ENCODE measurements around the gene ADAM8. TPM values are rescaled to one million over a fixed set of nuclear protein-coding genes. Genes with fewer than 3 reads are reported as not detected.

Gene ADAM8
- total RNA-seq, 1 donor from 2014 or later = 123 TPM

DNA sequence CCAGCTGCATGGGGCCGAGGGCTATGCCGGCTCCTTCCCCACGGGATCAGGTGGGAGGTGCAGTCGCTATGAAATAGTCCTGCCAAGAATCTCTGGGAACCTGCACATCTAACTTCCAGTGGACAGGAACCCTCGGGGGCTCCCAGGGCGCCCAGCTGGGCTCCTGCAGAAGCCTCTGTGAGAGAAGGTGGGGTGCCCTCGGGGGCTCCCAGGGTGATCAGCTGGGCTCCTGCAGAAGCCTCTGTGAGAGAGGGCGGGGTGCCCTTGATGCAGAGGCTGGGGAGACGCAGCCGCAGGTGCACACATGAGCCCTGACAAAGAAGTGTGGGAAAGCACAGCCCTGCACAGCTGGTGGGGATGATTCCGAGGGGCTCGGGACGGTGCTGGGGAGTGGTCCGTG, 33.1 kb downstream of the ADAM8 start:
- Histone ChIP-seq H3K36me3 (ENCODE audit: control insufficient read depth, insufficient read depth, low read length) (no peaks in the 10 kb centered on the region), H3K27me3 (ENCODE audit: control insufficient read depth, insufficient read depth, low read length) (peaks cover 71% of the 10 kb centered on the region), H3K4me3 (ENCODE audit: low read depth, low read length) (no peak overlapping the region)
- no peak for DNase-seq (ENCODE audit: low read depth)
- TF ChIP-seq, protein P1, sequence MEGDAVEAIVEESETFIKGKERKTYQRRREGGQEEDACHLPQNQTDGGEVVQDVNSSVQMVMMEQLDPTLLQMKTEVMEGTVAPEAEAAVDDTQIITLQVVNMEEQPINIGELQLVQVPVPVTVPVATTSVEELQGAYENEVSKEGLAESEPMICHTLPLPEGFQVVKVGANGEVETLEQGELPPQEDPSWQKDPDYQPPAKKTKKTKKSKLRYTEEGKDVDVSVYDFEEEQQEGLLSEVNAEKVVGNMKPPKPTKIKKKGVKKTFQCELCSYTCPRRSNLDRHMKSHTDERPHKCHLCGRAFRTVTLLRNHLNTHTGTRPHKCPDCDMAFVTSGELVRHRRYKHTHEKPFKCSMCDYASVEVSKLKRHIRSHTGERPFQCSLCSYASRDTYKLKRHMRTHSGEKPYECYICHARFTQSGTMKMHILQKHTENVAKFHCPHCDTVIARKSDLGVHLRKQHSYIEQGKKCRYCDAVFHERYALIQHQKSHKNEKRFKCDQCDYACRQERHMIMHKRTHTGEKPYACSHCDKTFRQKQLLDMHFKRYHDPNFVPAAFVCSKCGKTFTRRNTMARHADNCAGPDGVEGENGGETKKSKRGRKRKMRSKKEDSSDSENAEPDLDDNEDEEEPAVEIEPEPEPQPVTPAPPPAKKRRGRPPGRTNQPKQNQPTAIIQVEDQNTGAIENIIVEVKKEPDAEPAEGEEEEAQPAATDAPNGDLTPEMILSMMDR (IDR thresholded peaks at IDR 0.05; ENCODE audit: insufficient read depth, low read length, poor library complexity, severe bottlenecking) = no peak

DNA sequence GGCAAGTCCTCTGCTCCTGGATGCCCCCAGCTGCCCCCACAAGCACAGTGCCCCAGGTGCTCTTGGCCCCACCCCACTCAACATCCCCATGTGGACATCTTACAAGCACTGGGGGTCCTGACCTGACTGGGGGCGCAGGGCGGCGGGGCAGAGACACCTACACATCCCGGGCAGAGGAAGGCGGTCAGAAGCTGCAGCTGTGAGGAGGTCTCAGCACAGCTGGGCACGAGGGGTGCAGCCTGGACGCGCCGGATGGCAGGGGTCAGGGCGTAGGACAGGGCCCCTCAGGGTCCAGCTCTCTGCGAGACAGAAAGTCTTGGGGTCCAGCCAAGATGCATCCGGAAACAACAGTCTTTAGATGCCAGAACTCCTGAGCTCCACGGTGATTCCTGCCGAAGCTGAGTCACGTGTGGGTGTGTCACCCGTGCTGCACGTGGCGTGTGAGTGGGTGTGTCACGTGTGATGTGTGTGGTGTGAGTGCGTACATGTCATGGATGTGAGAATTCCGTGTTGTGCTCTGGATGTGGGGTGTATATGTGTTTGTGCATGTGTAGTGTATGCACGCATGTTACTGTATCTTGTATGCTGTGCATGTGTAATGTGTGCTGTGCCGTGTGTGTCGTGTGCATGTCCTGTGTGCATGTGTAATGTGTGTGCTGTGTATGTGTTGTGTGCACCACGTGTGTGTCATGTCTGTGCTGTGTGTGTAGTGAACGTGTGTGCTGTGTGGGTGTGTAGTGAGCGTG, 33.9 kb downstream of the ADAM8 start:
- H3K4me3 ChIP-seq (ENCODE audit: low read depth, low read length) = no peak overlapping the region
- H3K27me3 ChIP-seq (ENCODE audit: control insufficient read depth, insufficient read depth, low read length) = peaks cover 72% of the 10 kb centered on the region
- TF ChIP-seq, protein P1 (IDR thresholded peaks at IDR 0.05; ENCODE audit: insufficient read depth, low read length, poor library complexity, severe bottlenecking) = no peak
- H3K36me3 ChIP-seq (ENCODE audit: control insufficient read depth, insufficient read depth, low read length) = no peaks in the 10 kb centered on the region
- DNase-seq (ENCODE audit: low read depth) = no peak

- no peaks in the 10 kb centered on the region for H3K36me3 ChIP-seq (ENCODE audit: control insufficient read depth, insufficient read depth, low read length)
- no peak for DNase-seq (ENCODE audit: low read depth)
- no peak overlapping the region for H3K4me3 ChIP-seq (ENCODE audit: low read depth, low read length)
- TF ChIP-seq, protein P1 (IDR thresholded peaks at IDR 0.05; ENCODE audit: insufficient read depth, low read length, poor library complexity, severe bottlenecking) = no peak
- H3K27me3 ChIP-seq (ENCODE audit: control insufficient read depth, insufficient read depth, low read length) = peaks cover 80% of the 10 kb centered on the region
Measured at GRCh38 chr10:133241501-133242205, 35.0 kb downstream of the ADAM8 start.

GRCh38 chr10:133239990-133240389, 36.7 kb downstream of the ADAM8 start:
- no peak for DNase-seq (ENCODE audit: low read depth)
- peaks cover 86% of the 10 kb centered on the region for H3K27me3 ChIP-seq (ENCODE audit: control insufficient read depth, insufficient read depth, low read length)

GRCh38 chr10:133238466-133238804, 38.2 kb downstream of the ADAM8 start:
- Histone ChIP-seq H3K27me3 (ENCODE audit: control insufficient read depth, insufficient read depth, low read length) (peaks cover 82% of the 10 kb centered on the region), H3K4me3 (ENCODE audit: low read depth, low read length) (no peak overlapping the region), H3K36me3 (ENCODE audit: control insufficient read depth, insufficient read depth, low read length) (no peaks in the 10 kb centered on the region)
- no peak for DNase-seq (ENCODE audit: low read depth)
- TF ChIP-seq, protein P1 (IDR thresholded peaks at IDR 0.05; ENCODE audit: insufficient read depth, low read length, poor library complexity, severe bottlenecking) = no peak

More at GRCh38 chr10:133239990-133240389, 36.7 kb downstream of the ADAM8 start:
- Histone ChIP-seq H3K4me3 (ENCODE audit: low read depth, low read length) (no peak overlapping the region), H3K36me3 (ENCODE audit: control insufficient read depth, insufficient read depth, low read length) (no peaks in the 10 kb centered on the region)
- TF ChIP-seq, protein P1 (IDR thresholded peaks at IDR 0.05; ENCODE audit: insufficient read depth, low read length, poor library complexity, severe bottlenecking) = no peak

Data from kidney epithelial cell (primary cell).